GM20000 (cell line): ENCODE data around the gene CDH2.

Experiments
- DNase-seq: peaks from one replicate; pipeline ENCODE4 v3.0.0; 2012; ENCODE audit warnings: low spot score
- TF ChIP-seq, protein P1 (sequence below): IDR thresholded peaks from 2 replicates; pipeline ENCODE4 v1.5.1; 2012; ENCODE audit warnings: mild to moderate bottlenecking, control low read depth; ENCODE audit errors: extremely low read depth, missing control alignments

Gene CDH2

DNA sequence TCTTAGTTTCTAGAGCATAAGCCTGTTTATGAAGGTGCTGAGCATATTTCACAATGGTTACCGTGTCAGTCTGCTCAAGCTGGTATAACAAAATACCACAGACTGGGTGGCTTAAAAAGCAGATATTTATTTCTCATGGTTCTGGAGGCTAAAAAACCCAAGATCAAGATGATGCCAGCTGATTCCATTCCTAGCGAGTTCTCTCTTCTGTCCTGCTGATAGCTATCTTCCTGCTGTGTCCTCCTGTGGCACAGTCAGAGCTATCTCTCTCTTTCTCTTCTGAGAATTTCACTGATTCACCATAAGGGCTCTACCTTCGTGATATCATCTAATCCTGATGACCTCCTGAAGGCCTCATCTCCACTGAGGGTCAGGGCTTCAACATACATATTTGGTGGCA is 273.0 kb downstream of the CDH2 start:
- TF ChIP-seq, protein P1, sequence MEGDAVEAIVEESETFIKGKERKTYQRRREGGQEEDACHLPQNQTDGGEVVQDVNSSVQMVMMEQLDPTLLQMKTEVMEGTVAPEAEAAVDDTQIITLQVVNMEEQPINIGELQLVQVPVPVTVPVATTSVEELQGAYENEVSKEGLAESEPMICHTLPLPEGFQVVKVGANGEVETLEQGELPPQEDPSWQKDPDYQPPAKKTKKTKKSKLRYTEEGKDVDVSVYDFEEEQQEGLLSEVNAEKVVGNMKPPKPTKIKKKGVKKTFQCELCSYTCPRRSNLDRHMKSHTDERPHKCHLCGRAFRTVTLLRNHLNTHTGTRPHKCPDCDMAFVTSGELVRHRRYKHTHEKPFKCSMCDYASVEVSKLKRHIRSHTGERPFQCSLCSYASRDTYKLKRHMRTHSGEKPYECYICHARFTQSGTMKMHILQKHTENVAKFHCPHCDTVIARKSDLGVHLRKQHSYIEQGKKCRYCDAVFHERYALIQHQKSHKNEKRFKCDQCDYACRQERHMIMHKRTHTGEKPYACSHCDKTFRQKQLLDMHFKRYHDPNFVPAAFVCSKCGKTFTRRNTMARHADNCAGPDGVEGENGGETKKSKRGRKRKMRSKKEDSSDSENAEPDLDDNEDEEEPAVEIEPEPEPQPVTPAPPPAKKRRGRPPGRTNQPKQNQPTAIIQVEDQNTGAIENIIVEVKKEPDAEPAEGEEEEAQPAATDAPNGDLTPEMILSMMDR: no peak
- no peak for DNase-seq

DNA sequence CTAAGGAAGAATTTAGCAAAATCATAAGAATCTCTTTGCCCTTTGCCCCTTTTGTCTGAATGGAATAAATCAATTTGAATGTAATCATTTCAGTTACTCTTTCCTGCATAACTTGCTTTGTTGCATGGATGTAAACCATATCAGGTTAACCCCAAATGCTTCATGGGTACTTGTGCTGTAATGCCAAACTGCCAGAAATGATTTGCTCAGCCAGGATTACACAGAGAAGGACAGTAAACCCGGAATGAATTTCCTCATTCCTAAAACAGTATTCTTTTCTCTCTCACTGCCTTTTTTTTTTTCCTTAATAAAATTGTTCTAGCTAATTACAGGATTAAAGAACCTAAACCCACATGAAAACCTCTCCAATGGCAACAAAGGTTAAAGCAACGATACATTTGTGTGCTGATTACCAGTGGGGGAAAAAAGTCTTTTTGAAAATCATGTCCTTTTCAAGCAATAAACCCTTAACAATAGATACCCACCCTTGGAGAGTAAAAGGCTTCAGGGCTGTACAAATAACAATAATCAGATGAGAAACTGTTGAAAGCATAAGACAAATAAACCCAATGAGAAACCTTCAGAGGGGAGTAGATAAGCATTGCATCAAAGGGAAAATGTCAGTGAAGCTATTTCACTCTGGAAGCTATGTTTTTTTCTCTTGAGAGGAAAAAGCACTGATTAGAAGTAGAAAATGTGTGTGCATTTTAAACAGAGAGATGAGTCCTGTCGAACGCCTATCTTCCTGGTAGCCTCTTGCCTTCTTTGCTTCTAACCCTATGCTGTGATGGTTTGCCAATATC is 275.3 kb downstream of the CDH2 start:
- no peak for DNase-seq
- TF ChIP-seq, protein P1: no peak
